ENCODE results near the gene FAXC.
"Not testable (repeated sequence)": the region's sequence is repeated elsewhere in the genome, so short reads cannot be mapped to it uniquely, and the experiment has no call there.

The FAXC gene

GRCh38 chr6:99276747-99277146 is 72.7 kb downstream of the FAXC start:
- no peak for DNase-seq

GRCh38 chr6:99270826-99271225 is 78.6 kb downstream of the FAXC start:
- no peak for DNase-seq

DNA sequence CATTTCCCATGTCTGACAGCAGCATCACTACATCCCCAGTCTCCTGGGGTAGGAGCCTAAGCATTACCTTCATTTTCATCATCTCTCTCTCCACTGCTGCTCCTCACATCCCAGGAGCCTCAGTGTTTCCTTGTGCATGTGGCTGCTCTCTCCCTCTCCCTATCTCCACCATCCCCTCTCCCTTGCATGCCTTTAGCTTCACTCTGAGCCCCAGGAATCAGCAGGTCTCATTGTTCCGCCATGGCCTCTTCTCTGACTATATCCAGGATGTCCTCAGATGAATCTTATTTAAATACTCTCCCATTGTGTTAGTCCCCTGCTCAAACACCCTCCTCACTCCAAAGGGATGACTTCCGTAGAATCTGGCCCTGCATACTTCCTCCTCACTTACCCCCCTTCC is 79.4 kb downstream of the FAXC start:
- DNase-seq, result no peak

GRCh38 chr6:99269207-99269606 is 80.3 kb downstream of the FAXC start:
- DNase-seq, result no peak

- not testable (repeated sequence) for DNase-seq
Observed at GRCh38 chr6:99266996-99267395, 82.5 kb downstream of the FAXC start.

DNA sequence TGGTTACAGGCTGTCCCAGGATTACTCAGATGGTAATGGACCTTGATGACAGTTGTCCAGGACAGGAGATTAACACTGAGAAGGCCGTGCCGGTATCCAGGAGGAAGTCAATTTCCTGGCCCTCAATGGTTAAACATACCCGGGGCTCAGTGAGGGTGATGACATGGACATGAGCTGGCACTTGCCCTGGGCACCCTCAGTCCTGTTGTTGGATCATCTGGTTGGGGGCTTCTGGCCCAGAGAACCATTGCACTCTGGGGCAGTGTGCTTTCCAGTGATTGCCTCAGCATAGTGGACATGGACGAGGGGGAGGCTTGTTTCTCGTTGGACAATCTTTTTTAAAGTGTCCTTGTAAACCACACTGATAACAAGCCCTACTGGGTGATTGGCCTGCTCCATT is 84.0 kb downstream of the FAXC start:
- DNase-seq, result not testable (repeated sequence)

DNA sequence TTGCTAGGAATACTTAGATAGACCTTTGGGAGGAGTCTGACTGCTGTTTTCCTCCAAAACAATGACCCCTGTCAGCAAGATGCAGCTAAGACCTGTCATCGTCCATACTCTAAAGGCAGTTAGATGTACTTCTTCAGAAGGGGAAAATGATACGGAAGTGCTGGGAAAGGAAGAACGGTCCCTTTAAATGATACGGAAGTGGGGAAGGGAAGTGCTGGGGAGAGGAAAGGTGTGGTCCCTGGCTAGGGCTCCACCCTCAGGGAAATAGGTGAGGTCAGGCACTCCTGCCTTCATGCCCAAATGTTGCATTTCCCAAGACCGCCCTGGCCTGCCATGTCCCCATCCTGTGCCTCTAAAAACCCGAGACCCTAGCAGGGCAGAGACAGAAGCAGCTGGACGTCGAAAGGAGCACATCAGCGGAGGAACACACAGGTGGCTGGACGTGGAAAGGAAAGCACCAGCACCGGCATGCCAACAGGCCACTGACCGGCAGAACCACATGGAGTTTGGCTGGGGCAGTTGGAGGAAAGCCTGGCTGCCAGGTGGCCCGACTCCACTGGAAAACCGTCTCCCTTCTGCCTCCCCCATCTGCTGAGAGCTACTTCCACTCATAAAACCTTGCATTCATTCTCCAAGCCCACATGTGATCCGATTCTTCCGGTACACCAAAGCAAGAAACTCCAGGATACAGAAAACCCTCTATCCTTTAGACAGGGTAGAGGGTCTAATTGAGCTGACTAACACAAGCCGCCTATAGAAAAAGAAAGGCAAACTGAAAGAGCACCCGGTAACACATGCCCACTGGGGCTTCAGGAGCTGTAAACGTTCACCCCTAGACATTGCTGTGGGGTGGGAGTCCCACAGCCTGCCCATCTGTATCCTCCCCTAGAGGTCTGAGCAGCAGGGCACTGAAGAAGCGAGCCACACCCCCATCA is 94.6 kb downstream of the FAXC start:
- no peak for DNase-seq

GRCh38 chr6:99253271-99253670 is 96.2 kb downstream of the FAXC start:
- no peak for DNase-seq

DNA sequence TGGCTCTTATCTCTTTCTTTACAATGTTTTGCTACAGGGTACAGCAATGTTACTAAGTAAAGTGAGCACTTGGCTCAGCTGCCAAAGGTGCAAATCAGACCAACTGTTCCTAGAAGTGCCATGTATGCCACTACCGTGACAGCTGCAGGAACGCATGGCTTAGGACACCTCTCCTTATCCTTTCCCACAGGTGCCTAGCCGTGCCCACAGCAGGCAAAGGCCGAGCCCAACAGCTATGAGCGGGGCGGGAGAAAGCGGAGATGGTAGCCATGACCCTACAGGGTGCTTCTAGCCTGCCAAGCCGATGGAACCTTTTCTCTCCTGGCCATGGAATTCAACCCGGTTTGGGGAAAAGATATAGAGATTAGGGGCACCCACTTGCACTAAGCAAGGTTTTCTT is 97.1 kb downstream of the FAXC start:
- DNase-seq, result no peak

DNA sequence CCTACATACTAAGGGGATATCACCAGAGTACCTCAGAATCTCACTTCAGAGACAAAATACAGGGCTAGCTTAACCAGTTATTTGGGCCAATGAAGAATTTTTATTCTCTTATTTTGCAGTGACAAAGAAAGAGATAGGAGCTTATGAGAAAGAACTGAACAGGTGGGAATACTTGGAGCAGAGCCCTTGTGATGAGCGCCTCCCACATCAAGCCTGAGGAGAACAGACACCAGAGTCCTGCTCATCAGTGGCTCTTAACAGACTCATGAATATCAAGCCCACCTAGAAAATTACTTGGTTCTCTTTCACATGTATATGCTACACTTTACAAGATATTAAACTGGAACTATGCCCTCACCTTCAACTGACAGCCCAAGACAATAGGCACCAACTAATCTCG is 99.0 kb downstream of the FAXC start:
- no peak for DNase-seq

- DNase-seq, result no peak
Observed at GRCh38 chr6:99246602-99247001, 102.9 kb downstream of the FAXC start.

- DNase-seq, result no peak
Observed at GRCh38 chr6:99241905-99242534, 107.5 kb downstream of the FAXC start.

- no peak for DNase-seq
Observed at GRCh38 chr6:99236010-99236409, 113.5 kb downstream of the FAXC start.

- no peak for DNase-seq
Observed at GRCh38 chr6:99233219-99233618, 116.3 kb downstream of the FAXC start.

DNA sequence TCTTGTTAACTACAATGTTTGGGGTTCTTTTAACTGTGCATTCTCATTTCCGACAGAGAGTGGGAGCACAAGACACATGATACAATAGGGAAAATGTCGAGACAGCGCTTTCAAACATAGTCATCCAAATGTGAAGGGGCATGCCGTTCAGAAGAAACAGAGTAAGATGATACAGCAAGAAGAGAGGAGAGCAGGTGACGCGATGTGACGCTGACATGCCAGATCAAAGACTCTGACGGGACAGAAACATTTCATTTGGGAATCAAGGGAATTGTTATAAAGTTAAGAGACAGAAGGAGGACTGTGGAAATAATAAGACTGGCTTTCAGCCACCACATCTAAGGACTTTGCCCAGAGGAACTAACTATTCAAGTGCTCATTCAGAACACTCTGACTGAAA is 117.4 kb downstream of the FAXC start:
- DNase-seq, result no peak

DNA sequence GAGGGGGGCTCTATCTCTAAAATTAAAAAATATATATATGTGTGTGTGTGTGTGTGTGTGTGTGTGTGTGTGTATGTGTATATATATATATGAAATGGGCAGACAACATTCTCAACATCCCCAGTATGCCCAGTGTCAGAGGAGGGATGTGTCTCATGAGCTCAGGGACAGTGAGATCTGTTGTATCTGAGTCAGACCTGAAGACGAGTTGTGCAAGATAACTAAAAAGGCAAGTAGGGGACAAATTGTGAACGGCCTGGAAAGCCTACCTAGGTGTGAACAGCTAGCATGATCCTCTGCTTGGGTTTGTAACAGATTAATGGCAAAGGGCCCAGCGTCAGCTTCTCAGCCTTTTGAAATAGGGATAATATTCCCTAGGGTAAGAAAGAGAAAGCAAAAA is 124.3 kb downstream of the FAXC start:
- DNase-seq, result no peak

All from NCI-H2029 (cell line).